Measurements from ENCODE around the gene PGLYRP2.

Gene PGLYRP2

DNA sequence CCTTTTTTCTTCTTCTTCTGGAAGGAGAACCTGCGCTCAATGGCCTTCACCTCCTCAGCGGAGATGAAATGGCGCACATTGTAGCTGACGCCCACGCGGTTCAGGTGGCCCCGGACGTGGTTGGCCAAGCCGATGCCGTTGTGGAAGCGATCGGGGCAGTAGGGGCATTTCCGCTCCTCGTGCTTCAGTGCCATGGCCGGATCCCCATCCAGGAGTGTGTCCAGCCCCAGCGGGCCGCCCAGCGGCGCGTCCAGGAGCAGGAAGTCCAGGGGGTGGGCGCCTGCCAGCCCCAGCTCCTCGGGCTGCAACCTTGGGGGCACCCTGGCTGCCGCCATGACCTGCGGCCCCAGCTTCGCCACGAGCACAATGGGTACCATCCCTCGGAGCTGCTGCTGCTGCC lies 40.7 kb downstream of the PGLYRP2 start:
- H3K4me2 ChIP-seq (ENCODE audit: low read depth, low read length) = no peak overlapping the region
- no peaks in the 10 kb centered on the region for H3K9me2 ChIP-seq (replicated peaks; ENCODE audit: insufficient read depth, low read length)
- no peak for DNase-seq

DNA sequence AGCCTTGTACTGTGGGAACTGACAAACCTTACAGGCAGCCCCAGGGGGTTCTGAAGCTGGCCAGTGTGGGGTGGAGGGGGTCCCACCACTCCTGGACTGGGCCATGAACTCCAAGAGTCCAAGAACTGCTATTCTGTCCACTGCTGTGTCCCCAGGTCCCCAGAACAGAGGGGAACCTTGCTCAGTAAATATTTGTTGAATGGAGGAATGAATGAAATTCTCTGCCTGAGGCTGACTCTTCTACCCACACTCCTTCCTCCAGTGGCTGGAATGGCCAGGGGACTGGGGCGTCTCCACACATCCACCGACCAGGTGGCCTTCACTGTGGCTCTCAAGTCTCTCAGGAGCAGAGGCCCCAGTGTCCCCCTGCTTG lies 41.2 kb downstream of the PGLYRP2 start:
- Histone ChIP-seq H3K36me3 (replicated peaks; ENCODE audit: insufficient read depth, low read length) (no peaks in the 10 kb centered on the region), H3K9me3 (replicated peaks; ENCODE audit: insufficient read depth, low read length) (no peaks in the 10 kb centered on the region), H3K4me1 (ENCODE audit: low read length) (peaks cover under 1% of the 10 kb centered on the region; the same call in 1 of the 2 replicates), H3K9me2 (replicated peaks; ENCODE audit: insufficient read depth, low read length) (no peaks in the 10 kb centered on the region), H3K27me3 (replicated peaks; ENCODE audit: insufficient read depth, low read length) (peaks cover 21% of the 10 kb centered on the region), H3K79me2 (ENCODE audit: low read length) (no peaks in the 10 kb centered on the region), H3K27ac (ENCODE audit: low read length) (no peak overlapping the region), H3K4me3 (ENCODE audit: low read length) (no peak overlapping the region), H3K4me2 (ENCODE audit: low read depth, low read length) (no peak overlapping the region), H3K9ac (ENCODE audit: low read length) (no peak overlapping the region), H2AFZ (ENCODE audit: low read length) (no peak overlapping the region), H3F3A (ENCODE audit: insufficient read depth, low read length) (peaks cover 4% of the 10 kb centered on the region; the same call in 1 of the 2 replicates), H4K20me1 (ENCODE audit: insufficient read depth, low read length) (no peaks in the 10 kb centered on the region)
- no peak for DNase-seq
- TF ChIP-seq EZH2phosphoT487 (IDR thresholded peaks at IDR 0.05; ENCODE audit: low read length) (no peak), EZH2 (optimal IDR thresholded peaks at IDR 0.05; ENCODE audit: low read depth, low read length) (no peak)
- TF ChIP-seq, protein P1, sequence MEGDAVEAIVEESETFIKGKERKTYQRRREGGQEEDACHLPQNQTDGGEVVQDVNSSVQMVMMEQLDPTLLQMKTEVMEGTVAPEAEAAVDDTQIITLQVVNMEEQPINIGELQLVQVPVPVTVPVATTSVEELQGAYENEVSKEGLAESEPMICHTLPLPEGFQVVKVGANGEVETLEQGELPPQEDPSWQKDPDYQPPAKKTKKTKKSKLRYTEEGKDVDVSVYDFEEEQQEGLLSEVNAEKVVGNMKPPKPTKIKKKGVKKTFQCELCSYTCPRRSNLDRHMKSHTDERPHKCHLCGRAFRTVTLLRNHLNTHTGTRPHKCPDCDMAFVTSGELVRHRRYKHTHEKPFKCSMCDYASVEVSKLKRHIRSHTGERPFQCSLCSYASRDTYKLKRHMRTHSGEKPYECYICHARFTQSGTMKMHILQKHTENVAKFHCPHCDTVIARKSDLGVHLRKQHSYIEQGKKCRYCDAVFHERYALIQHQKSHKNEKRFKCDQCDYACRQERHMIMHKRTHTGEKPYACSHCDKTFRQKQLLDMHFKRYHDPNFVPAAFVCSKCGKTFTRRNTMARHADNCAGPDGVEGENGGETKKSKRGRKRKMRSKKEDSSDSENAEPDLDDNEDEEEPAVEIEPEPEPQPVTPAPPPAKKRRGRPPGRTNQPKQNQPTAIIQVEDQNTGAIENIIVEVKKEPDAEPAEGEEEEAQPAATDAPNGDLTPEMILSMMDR (IDR thresholded peaks at IDR 0.05; ENCODE audit: low read length) = no peak

More for the DNA sequence above, 40.7 kb downstream of the PGLYRP2 start:
- Histone ChIP-seq H3K9ac (ENCODE audit: low read length) (no peak overlapping the region), H3F3A (ENCODE audit: insufficient read depth, low read length) (no peaks in the 10 kb centered on the region), H3K27ac (ENCODE audit: low read length) (no peak overlapping the region), H2AFZ (ENCODE audit: low read length) (no peak overlapping the region), H3K36me3 (replicated peaks; ENCODE audit: insufficient read depth, low read length) (no peaks in the 10 kb centered on the region), H3K4me3 (ENCODE audit: low read length) (no peak overlapping the region), H3K4me1 (ENCODE audit: low read length) (no peaks in the 10 kb centered on the region), H3K9me3 (replicated peaks; ENCODE audit: insufficient read depth, low read length) (no peaks in the 10 kb centered on the region), H3K27me3 (replicated peaks; ENCODE audit: insufficient read depth, low read length) (peaks cover 21% of the 10 kb centered on the region), H3K79me2 (ENCODE audit: low read length) (no peaks in the 10 kb centered on the region), H4K20me1 (ENCODE audit: insufficient read depth, low read length) (no peaks in the 10 kb centered on the region)
- TF ChIP-seq, protein P1 (IDR thresholded peaks at IDR 0.05; ENCODE audit: low read length) = no peak
- TF ChIP-seq EZH2phosphoT487 (IDR thresholded peaks at IDR 0.05; ENCODE audit: low read length) (no peak), EZH2 (optimal IDR thresholded peaks at IDR 0.05; ENCODE audit: low read depth, low read length) (no peak)

DNA sequence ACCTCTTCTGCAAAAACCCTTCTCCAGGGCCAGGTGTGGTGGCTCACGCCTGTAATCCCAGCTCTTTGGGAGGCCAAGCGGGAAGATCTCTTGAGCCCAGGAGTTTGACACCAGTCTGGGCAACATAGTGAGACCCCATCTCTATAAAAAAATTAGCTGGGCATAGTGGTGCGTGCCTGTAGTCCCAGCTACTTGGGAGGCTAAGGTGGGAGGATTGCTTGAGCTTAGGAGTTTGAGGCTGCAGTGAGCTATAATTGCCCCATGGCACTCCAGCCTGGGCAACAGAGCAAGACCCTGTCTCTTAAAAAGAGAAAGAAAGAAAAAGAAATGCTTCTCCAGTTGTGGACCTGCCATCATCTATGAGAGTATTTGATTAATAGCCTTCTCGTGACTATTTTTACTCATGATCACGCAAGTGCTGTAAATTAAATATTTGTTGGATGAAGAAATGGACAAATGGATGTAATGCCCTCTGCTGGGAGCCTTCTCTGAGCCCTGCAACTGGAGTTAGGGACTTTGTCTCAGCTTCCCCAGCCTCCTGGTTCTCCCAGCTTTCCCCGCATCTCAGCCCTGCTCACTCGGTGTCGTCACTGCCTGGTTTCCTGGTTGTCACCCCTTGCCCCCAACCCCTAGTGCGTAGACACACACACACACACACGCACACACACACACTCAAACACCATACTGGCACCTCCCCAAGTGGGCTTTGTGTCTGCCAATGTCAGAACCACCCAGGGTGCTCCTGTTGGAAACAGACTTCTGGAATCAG lies 41.8 kb downstream of the PGLYRP2 start:
- Histone ChIP-seq H3K27ac (ENCODE audit: low read length) (no peak overlapping the region), H3K9me2 (replicated peaks; ENCODE audit: insufficient read depth, low read length) (no peaks in the 10 kb centered on the region), H3K4me3 (ENCODE audit: low read length) (no peak overlapping the region), H3K4me2 (ENCODE audit: low read depth, low read length) (no peak overlapping the region), H3F3A (ENCODE audit: insufficient read depth, low read length) (peaks cover 4% of the 10 kb centered on the region; the same call in 1 of the 2 replicates), H2AFZ (ENCODE audit: low read length) (no peak overlapping the region), H3K9me3 (replicated peaks; ENCODE audit: insufficient read depth, low read length) (no peaks in the 10 kb centered on the region), H3K9ac (ENCODE audit: low read length) (no peak overlapping the region), H3K27me3 (replicated peaks; ENCODE audit: insufficient read depth, low read length) (peaks cover 21% of the 10 kb centered on the region), H3K4me1 (ENCODE audit: low read length) (peaks cover 3% of the 10 kb centered on the region; the same call in 1 of the 2 replicates), H4K20me1 (ENCODE audit: insufficient read depth, low read length) (no peaks in the 10 kb centered on the region), H3K79me2 (ENCODE audit: low read length) (no peaks in the 10 kb centered on the region), H3K36me3 (replicated peaks; ENCODE audit: insufficient read depth, low read length) (no peaks in the 10 kb centered on the region)
- TF ChIP-seq EZH2 (optimal IDR thresholded peaks at IDR 0.05; ENCODE audit: low read depth, low read length) = no peak
- no peak for TF ChIP-seq EZH2phosphoT487 (IDR thresholded peaks at IDR 0.05; ENCODE audit: low read length)
- TF ChIP-seq, protein P1 (IDR thresholded peaks at IDR 0.05; ENCODE audit: low read length) = no peak
- DNase-seq = no peak

Data from MM.1S (cell line).